GM21367 (cell line): ENCODE measurements around the gene GLIS1.

Experiments
- ATAC-seq: cut with Tn5 transposase; IDR thresholded peaks from one replicate; pipeline ENCODE4 v1.9.1; 2021; ENCODE audit not compliant: unreplicated experiment

Gene GLIS1

DNA sequence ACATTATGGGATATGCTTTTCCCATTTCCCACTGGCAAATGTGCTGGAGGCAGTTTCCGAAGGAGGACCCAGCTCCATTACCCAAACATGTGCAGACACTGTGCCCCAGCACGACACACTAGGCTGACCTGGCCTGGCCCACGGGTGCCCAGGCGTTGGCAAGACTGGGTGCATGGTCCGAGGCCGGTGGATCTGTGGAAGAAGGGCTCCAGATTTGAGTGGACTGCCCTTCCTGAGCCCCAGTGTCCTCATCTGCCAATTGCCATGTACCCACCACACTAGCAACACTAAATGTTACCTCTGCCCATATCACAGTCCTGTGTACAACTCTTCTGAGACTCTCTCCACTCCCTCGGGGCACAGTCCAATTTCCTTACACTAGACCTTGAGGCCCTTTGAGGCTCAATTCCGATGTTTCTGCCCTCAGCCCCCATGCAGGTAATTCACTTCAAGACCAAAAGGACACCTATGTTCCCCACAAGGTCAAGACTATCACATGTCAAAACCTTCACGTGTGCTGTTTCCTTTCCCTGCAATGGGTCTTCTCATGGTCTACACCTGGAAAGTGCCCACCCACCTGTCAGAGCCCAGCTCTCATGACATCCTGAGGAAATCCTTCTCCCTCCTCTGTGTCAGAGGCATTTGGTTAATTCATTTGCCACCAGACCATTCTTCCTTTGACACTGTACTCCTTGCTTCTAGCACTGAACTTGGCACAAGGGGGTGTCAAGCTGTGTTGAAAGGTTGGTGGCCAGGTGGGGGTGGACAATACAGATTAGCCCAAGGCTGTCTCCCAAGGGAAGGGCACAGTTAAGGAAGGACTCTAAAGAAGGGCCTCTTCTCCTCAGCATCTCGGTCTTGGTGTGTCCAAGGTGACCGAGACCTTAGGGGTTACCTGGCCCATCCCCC, 154.8 kb downstream of the GLIS1 start:
- ATAC-seq, result no peak

- ATAC-seq, result no peak
Observed at GRCh38 chr1:53583021-53583867, 155.7 kb downstream of the GLIS1 start.

GRCh38 chr1:53582211-53583020, 156.5 kb downstream of the GLIS1 start:
- ATAC-seq, result no peak

DNA sequence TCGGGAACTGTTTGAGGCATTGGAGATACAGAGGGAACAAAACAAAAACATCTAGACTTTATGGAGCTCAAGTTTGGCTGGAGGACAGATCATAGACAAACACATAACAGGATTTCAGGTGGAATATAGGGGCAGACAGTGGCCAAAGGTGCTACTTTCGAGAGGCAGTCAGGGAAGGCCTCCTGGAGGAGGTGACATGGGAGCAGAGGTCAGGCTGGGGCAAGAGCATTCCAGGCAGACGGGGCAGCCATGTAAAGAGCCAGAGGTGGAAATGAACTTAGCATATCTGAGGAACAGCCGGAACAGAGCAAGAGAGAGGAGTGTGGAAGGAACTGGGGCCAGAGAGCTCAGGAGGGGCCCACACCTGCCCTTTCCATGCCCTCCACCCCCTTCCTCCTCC, 157.5 kb downstream of the GLIS1 start:
- no peak for ATAC-seq

DNA sequence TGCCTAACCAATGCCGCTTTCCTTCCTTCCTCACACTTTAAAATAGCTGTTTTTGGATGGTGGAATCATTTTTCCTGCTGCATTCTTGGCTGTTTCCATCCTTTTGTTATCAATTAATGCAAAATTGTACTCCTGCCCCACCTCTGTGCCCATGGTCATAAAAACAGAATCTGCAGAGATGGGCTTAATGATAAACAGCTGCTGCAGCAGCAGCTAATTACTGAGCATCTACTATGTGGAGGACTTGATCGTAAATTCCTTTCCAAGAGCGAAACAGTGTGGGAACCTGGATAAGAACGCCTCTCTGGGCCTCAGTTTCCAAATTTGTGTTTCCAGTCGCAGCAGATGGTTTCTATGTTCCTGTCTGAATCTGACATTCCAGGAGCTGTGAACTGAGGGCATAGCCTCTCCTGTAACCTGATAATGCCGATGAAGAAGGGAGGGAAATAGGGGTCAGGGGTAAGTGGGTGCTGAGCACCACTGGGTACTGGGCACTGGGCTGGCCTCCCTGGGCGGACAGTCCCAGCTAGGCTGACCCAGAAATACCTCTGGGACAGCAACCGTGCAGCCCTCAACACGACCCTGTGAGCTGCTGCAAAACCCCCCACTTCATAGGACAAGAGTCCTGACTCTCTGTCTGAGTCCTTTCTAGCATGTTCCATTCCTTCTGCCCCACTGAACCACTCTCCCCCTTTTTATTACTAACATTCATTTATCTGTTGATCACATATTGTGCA, 158.1 kb downstream of the GLIS1 start:
- no peak for ATAC-seq

GRCh38 chr1:53580009-53580400, 159.0 kb downstream of the GLIS1 start:
- no peak for ATAC-seq

- no peak for ATAC-seq
Observed at GRCh38 chr1:53579221-53580008, 159.5 kb downstream of the GLIS1 start.

- no peak for ATAC-seq
Observed at GRCh38 chr1:53578358-53578757, 160.6 kb downstream of the GLIS1 start.

DNA sequence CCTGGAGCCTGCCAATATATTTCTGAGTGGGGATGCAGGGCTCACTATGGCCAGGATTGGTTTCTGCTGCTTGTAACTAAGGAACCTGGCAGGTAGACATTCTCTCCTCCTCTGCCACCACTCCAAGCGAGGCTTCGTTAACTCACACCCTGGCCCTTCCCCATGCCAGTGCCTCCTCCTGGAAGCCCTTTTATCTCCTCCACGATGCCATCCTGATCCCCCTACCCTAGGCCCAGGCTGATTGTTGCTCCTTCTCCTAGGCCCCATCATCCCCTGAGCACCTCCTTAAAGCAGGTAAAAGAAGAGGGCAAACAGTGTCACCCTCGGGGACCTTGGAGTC, 161.2 kb downstream of the GLIS1 start:
- no peak for ATAC-seq

- ATAC-seq, result no peak
Observed at GRCh38 chr1:53576866-53577760, 161.9 kb downstream of the GLIS1 start.

DNA sequence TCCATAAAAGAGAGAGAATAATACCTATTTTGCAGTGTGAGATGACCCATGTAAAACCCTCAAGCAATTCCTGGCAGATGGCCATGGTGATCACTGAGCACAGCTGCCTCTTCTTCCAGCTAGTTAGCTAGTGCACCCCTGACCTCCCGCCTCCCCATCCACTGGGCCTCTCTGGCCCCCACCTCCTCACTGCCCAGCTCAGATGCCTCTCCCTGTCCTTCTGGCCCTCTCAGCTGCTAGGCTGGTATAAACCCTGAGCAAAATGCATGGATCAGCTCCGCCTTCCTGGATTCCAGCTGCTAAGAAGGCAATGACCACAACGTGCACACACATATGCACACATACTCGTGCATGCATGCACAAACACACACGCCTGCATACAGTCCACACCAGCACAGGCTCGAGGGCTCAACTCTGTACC, 162.6 kb downstream of the GLIS1 start:
- ATAC-seq, result no peak

DNA sequence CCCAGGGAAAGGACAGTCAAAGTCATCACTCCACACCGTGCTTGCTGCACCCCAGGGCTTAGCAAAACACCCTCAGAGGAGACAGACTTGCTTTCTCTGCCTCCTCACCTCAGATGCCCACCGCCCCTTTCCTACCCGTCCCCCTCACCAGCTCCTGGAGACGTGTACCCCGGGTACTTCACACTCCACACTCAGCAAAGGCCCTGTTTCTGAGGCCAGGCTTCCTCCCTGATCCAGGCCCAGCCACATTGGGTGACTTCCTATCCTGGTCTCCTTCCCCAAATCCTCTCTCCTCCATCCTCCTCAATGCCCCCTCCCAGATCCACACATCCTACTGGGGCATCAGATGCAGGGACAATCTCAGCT, 163.0 kb downstream of the GLIS1 start:
- no peak for ATAC-seq

DNA sequence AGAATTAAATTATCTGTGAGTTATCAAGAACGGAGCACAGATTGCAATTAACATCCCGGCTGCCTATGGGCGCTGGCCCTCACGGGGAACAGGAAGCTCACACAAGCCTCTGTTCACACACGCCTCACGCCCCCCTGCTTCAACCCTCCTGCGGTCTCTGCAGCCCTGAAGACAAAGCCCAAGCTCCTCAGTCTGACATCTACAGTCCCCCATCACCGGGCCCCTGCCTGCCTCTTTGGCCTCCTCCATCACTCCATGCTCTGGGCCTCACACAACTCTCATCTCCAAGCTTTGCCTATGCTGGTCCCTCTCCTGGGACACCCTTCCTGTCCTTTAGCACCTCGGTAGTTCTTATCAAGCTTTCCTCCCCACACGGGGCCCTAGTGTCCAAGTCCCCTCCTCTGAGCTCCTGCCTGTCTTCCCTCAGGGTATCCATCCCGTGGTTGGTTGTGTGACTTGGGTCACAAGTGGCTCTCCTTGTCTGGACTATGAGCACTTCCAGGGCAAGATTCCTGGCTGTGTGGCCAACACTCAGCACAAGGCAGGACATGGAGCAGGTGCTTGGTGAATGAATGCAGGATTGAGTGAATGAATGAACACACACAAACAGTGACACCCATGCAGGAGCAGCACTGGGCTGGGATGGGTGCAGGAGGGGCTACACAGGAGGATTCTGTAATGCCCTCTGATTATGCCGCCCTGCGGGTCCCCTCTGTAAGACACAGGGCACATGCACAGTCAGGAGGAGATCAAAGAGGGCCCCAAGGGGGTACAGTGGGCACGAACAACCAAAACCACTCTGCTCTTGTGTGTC, 163.6 kb downstream of the GLIS1 start:
- no peak for ATAC-seq

DNA sequence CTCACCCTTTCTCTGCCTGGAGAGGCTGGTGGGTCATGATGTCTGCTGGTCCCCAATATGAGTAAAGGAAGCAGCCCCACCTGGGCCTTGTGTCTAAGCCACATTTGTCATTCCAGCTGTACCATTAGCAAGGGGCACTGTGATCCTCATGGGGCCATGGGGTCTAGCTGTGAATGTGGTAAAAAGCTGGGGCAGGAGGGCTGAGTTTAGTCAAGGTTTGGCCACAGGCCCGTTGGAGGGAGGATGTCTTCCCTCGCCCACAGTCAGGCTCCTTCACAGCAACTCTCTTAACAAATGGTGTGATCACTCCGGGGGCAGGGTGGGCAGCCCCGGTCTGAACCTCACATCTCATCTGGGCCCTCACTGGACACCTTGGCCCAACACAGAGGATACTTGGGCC, 164.3 kb downstream of the GLIS1 start:
- ATAC-seq, result no peak

DNA sequence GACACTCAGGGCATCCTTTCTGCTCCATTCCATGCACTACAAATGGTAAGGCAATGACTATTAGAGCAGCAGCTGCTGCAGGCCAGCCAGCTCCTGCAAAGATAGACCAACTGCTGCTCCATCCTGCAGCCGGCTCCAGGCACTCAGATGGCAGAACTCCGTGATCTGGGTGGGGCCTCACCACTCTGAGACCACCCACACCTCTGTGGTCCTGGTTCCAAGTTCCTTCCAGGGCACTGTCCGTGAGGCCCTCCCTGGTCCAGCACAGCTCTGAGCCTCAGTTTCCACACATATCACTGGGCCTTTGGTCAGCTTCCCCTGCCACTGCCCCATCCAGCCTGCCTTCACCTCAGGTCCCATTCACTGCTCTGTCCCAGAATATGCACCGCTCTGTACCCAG, 165.0 kb downstream of the GLIS1 start:
- ATAC-seq, result no peak

DNA sequence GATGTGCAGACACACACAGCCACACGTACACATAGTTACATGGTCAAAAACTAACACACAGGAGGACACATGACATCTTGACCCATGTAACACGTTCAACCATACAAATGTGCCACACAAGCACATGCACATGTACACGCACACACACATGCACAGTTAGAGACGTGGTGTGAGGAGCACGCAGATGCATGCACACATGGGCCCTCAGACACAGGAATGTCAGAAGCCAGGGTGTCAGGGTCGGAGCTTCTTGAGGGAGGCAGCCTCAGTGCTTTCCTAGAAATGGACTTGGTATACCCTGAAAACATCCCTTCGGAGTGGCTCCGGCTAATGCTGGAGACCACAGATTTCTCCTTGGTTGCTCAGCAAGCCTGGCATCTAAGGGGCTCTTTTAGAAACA, 165.4 kb downstream of the GLIS1 start:
- no peak for ATAC-seq

DNA sequence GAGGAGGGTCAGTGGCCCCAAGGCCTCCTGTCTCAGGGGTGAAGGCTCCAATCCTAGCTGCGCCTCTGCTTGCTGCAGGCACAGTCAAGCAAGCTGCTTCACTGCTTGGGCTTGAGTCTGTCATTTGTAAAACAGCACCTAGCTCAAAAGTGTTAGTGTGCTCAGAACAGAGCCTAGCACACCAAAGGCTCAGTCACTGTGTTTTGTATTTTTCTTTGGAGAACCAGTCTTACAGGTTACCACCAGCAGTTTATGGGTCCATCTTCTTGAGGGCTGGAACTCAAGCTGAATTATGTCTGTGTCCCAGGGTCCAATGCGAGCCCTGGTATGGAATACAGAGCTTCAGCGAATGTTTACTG, 166.2 kb downstream of the GLIS1 start:
- no peak for ATAC-seq
